HepG2 (cell line): ENCODE data around the gene CHMP6. TPM values are rescaled to one million over a fixed set of nuclear protein-coding genes. Genes with fewer than 3 reads are reported as not detected.

ENCODE experiments used
- ATF1 ChIP-seq: IDR thresholded peaks from 2 replicates; pipeline ENCODE4 v1.6.1; 2016; ENCODE audit warnings: mild to moderate bottlenecking, control low read depth
- FOXA3 ChIP-seq: IDR thresholded peaks from 2 replicates; pipeline ENCODE4 v1.6.1; 2016; ENCODE audit warnings: missing genetic modification reagents, missing compliant biosample characterization
- JUNB ChIP-seq: sonication (generic); formaldehyde crosslinking; IDR thresholded peaks from 2 replicates; pipeline ENCODE4 v1.8.0; 2022; ENCODE audit warnings: missing genetic modification reagents, mild to moderate bottlenecking, borderline replicate concordance
- KLF11 ChIP-seq: IDR thresholded peaks from 2 replicates; pipeline ENCODE4 v1.6.1; 2016; ENCODE audit warnings: missing compliant biosample characterization
- KLF15 ChIP-seq: sonication (generic); formaldehyde crosslinking; IDR thresholded peaks from 2 replicates; pipeline ENCODE4 v1.8.1; 2023; ENCODE audit warnings: borderline replicate concordance, mild to moderate bottlenecking, inconsistent platforms, missing genetic modification reagents, mixed read lengths
- MEIS1 ChIP-seq: sonication (generic); formaldehyde crosslinking; IDR thresholded peaks from 2 replicates; pipeline ENCODE4 v1.9.0; 2021; ENCODE audit warnings: mild to moderate bottlenecking, missing genetic modification reagents, moderate library complexity, borderline replicate concordance
- NFE2L1 ChIP-seq: sonication (generic); formaldehyde crosslinking; IDR thresholded peaks from 2 replicates; pipeline ENCODE4 v1.4.0; 2020; ENCODE audit warnings: missing genetic modification reagents, mild to moderate bottlenecking, borderline replicate concordance
- NKX3-1 ChIP-seq: sonication (generic); formaldehyde crosslinking; IDR thresholded peaks from 2 replicates; pipeline ENCODE4 v1.5.0; 2020; ENCODE audit warnings: missing genetic modification reagents
- NR2F6 ChIP-seq, 2 experiments: IDR thresholded peaks; 2 replicates each; pipeline ENCODE4 v1.6.1; 2016; ENCODE audit warnings: antibody characterized with exemption in 1 of 2, mild to moderate bottlenecking in 1 of 2
- PAF1 ChIP-seq: IDR thresholded peaks from 2 replicates; pipeline ENCODE4 v1.6.1; 2016; ENCODE audit warnings: missing genetic modification reagents, missing compliant biosample characterization
- REPIN1 ChIP-seq: sonication (generic); formaldehyde crosslinking; IDR thresholded peaks from 2 replicates; pipeline ENCODE4 v1.8.0; 2022; ENCODE audit warnings: missing genetic modification reagents, low read depth, mild to moderate bottlenecking, borderline replicate concordance
- RFX1 ChIP-seq: fragments of 450-650 bp; IDR thresholded peaks from 2 replicates; pipeline ENCODE4 v1.6.1; 2017
- SIX4 ChIP-seq: sonication (generic); formaldehyde crosslinking; IDR thresholded peaks from 2 replicates; pipeline ENCODE4 v1.4.0; 2020; ENCODE audit warnings: missing genetic modification reagents
- SKI ChIP-seq: fragments of 450-650 bp; IDR thresholded peaks from one replicate; pipeline ENCODE4 v1.6.1; 2018; ENCODE audit warnings: mild to moderate bottlenecking; ENCODE audit not compliant: partially characterized antibody
- SP140L ChIP-seq: sonication (generic); formaldehyde crosslinking; IDR thresholded peaks from 2 replicates; pipeline ENCODE4 v1.4.0; 2020; ENCODE audit warnings: missing genetic modification reagents, borderline replicate concordance
- SP2 ChIP-seq: sonication (generic); formaldehyde crosslinking; IDR thresholded peaks from 2 replicates; pipeline ENCODE4 v1.5.1; 2020; ENCODE audit warnings: mild to moderate bottlenecking, missing genetic modification reagents
- SPEN ChIP-seq: sonication (generic); formaldehyde crosslinking; IDR thresholded peaks from 2 replicates; pipeline ENCODE4 v1.5.1; 2020; ENCODE audit warnings: low read depth, mild to moderate bottlenecking, missing genetic modification reagents
- ZBTB39 ChIP-seq: sonication (generic); formaldehyde crosslinking; IDR thresholded peaks from 2 replicates; pipeline ENCODE4 v1.5.0; 2020; ENCODE audit warnings: missing genetic modification reagents
- ZBTB7A ChIP-seq: sonication (generic); formaldehyde crosslinking; IDR thresholded peaks from 2 replicates; pipeline ENCODE4 v1.8.0; 2022; ENCODE audit warnings: mild to moderate bottlenecking, missing genetic modification reagents
- ZBTB7B ChIP-seq: sonication (generic); formaldehyde crosslinking; IDR thresholded peaks from 2 replicates; pipeline ENCODE4 v1.4.0; 2020; ENCODE audit warnings: missing genetic modification reagents
- ZMAT5 ChIP-seq: sonication (generic); formaldehyde crosslinking; IDR thresholded peaks from 2 replicates; pipeline ENCODE4 v1.5.0; 2020; ENCODE audit warnings: mild to moderate bottlenecking, low read depth, missing genetic modification reagents, borderline replicate concordance
- ZNF17 ChIP-seq: sonication (generic); formaldehyde crosslinking; IDR thresholded peaks from 2 replicates; pipeline ENCODE4 v1.5.0; 2020; ENCODE audit warnings: mild to moderate bottlenecking, missing genetic modification reagents
- ZNF264 ChIP-seq: sonication (generic); formaldehyde crosslinking; IDR thresholded peaks from 2 replicates; pipeline ENCODE4 v1.4.0; 2020; ENCODE audit warnings: missing genetic modification reagents
- ZNF331 ChIP-seq: sonication (generic); formaldehyde crosslinking; IDR thresholded peaks from 2 replicates; pipeline ENCODE4 v1.4.0; 2020; ENCODE audit warnings: missing genetic modification reagents
- ZNF567 ChIP-seq: sonication (generic); formaldehyde crosslinking; IDR thresholded peaks from 2 replicates; pipeline ENCODE4 v1.8.1; 2023; ENCODE audit warnings: mild to moderate bottlenecking, missing genetic modification reagents, borderline replicate concordance
- ZNF766 ChIP-seq: sonication (generic); formaldehyde crosslinking; IDR thresholded peaks from 2 replicates; pipeline ENCODE4 v1.5.0; 2020; ENCODE audit warnings: missing genetic modification reagents, borderline replicate concordance
- ZNF879 ChIP-seq: sonication (generic); formaldehyde crosslinking; IDR thresholded peaks from 2 replicates; pipeline ENCODE4 v1.8.1; 2023; ENCODE audit warnings: missing genetic modification reagents
- ZSCAN20 ChIP-seq: sonication (generic); formaldehyde crosslinking; IDR thresholded peaks from 2 replicates; pipeline ENCODE4 v1.4.0; 2020; ENCODE audit warnings: missing genetic modification reagents, mild to moderate bottlenecking, borderline replicate concordance
- ZSCAN21 ChIP-seq: sonication (generic); formaldehyde crosslinking; IDR thresholded peaks from 2 replicates; pipeline ENCODE4 v1.8.0; 2022; ENCODE audit warnings: mild to moderate bottlenecking, missing genetic modification reagents, moderate library complexity, borderline replicate concordance
- polyA plus RNA-seq, 8 experiments: library from polyadenylated mRNA; depleted of rRNA in 3 of 8; stranded (reverse) in 7 of 8; unstranded in 1 of 8; fragments of >200 nt; fragmentation: Illumina TruSeq in 4 of 8; extraction: Trizol in 4 of 8; gene quantifications; 2 replicates each; pipeline versions ENCODE4 v1.2.1 to v1.2.3, GENCODE V29; 2011 to 2016; ENCODE audit warnings: low read depth in 4 of 8, missing spikeins in 1 of 8, mixed read lengths in 1 of 8; ENCODE audit not compliant: insufficient read depth in 1 of 8
- total RNA-seq, 5 experiments: library from RNA; depleted of rRNA; stranded (reverse); fragments of >200 nt; fragmentation: Illumina TruSeq; extraction: Trizol; gene quantifications; 2 replicates each; pipeline ENCODE4 v1.2.3, GENCODE V29; 2016; ENCODE audit warnings: low read depth in 1 of 5
- TF ChIP-seq, protein P1 (sequence below): sonication (generic); formaldehyde crosslinking; IDR thresholded peaks from 2 replicates; pipeline ENCODE4 v1.4.0; 2020; ENCODE audit warnings: missing genetic modification reagents

Gene CHMP6
- total and polyA plus RNA-seq, 2 of the 13 experiments (the other 11 are each of a cell fraction or from before 2014, with no cell fraction given): 11.1 to 24.2 TPM

DNA sequence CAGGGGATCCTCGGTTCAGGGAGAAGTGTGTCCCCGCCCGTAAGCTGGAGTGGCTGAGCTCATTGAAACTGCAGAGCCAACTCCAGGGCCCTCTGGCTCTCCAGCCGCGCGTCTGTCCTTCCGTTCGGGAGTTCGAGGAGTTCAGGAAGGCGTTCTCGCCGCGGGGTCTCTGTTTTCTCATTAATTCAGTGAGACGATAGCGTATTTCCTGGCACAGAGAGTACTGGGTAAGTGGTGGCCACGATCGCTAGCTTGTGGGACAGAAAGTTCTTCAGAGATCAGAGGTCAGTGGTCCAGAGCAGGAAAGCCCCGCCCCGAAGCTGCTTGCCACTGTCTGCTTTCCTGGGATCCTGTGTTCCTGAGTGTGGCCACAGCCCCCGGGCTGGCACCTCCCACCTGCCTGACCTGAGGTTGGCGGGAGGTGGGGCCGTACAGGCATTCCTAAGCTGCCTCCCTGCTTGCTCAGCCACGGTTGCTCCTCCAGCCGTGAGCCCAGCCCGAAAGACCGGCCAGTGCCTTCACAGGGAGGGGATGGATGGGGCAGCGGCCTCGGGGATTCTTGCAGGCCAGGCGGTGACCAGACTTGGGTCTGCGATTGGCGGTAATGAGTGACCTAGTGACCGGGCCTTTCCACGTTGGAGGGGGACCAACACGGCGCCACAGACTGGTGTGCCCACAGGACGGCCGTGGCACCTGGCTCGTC is 52.2 kb downstream of the CHMP6 start (continued):
- TF ChIP-seq ZNF766 (CRISPR knock-in tag) (0 out of 2 replicates have a peak, but pooled peaks have one; percentile 69), KLF11 (CRISPR knock-in tag) (no peak), SP2 (CRISPR knock-in tag) (no peak), MEIS1 (CRISPR knock-in tag) (peak; percentile 67), ZNF879 (CRISPR knock-in tag) (no peak), RFX1 (no peak), ZBTB7A (CRISPR knock-in tag) (peak; percentile 78), NFE2L1 (CRISPR knock-in tag) (no peak), PAF1 (no peak), ZNF567 (peak; percentile 2; the same call in 1 of the 2 replicates), KLF15 (no peak), SIX4 (CRISPR knock-in tag) (peak; percentile 41; the same call in 1 of the 2 replicates), JUNB (no peak), FOXA3 (peak; percentile 67), ZNF17 (no peak), REPIN1 (no peak), ZNF264 (CRISPR knock-in tag) (peak; percentile 75), ZSCAN20 (CRISPR knock-in tag) (no peak), ZBTB7B (CRISPR knock-in tag) (peak; percentile 91), ZMAT5 (CRISPR knock-in tag) (no peak), ZNF331 (no peak; the same call in none of the 2 replicates), SP140L (CRISPR knock-in tag) (no peak), ZSCAN21 (peak; percentile 92), NR2F6 (IDR thresholded peaks at IDR 0.05) (peak; percentile 88), NR2F6 (CRISPR knock-in tag; IDR thresholded peaks at IDR 0.05) (peak; percentile 94), SKI (peak; percentile 35), ATF1 (CRISPR knock-in tag) (no peak), NKX3-1 (CRISPR knock-in tag) (no peak; the same call in 1 of the 2 replicates), ZBTB39 (CRISPR knock-in tag) (no peak), SPEN (CRISPR knock-in tag) (no peak; the same call in 1 of the 2 replicates)
- TF ChIP-seq, protein P1, sequence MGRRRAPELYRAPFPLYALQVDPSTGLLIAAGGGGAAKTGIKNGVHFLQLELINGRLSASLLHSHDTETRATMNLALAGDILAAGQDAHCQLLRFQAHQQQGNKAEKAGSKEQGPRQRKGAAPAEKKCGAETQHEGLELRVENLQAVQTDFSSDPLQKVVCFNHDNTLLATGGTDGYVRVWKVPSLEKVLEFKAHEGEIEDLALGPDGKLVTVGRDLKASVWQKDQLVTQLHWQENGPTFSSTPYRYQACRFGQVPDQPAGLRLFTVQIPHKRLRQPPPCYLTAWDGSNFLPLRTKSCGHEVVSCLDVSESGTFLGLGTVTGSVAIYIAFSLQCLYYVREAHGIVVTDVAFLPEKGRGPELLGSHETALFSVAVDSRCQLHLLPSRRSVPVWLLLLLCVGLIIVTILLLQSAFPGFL (CRISPR knock-in tag): no peak
